Smooth muscle cell (in vitro differentiated cells): ENCODE data around the gene PROSER2. TPM values are rescaled to one million over a fixed set of nuclear protein-coding genes. Genes with fewer than 3 reads are reported as not detected.

ENCODE experiments used
- DNase-seq: peaks from one replicate; lab custom pipeline; 2025; ENCODE audit not compliant: unreplicated experiment; lab: John Stamatoyannopoulos, UW
- H2AFZ ChIP-seq: fragments of 200-600 bp; sonication (generic); 2 replicates; pipeline ENCODE4 v1.6.0; 2016; ENCODE audit warnings: antibody characterized with exemption, low read depth, mild to moderate bottlenecking
- H3F3A ChIP-seq: fragments of 200-600 bp; sonication (generic); 2 replicates; pipeline ENCODE4 v1.6.0; 2017; ENCODE audit warnings: antibody characterized with exemption, low read depth
- H3K27ac ChIP-seq: fragments of 200-600 bp; sonication (generic); 2 replicates; pipeline ENCODE4 v1.5.1; 2016; ENCODE audit warnings: low read depth, mild to moderate bottlenecking
- H3K27me3 ChIP-seq: fragments of 200-600 bp; sonication (generic); 2 replicates; pipeline ENCODE4 v1.6.1; 2016; ENCODE audit warnings: low read depth, mild to moderate bottlenecking
- H3K36me3 ChIP-seq: fragments of 200-600 bp; sonication (generic); 2 replicates; pipeline ENCODE4 v1.5.1; 2016; ENCODE audit warnings: low read depth
- H3K4me1 ChIP-seq: fragments of 200-600 bp; sonication (generic); 2 replicates; pipeline ENCODE4 v1.5.1; 2016; ENCODE audit warnings: low read depth
- H3K4me2 ChIP-seq: fragments of 200-600 bp; sonication (generic); 2 replicates; pipeline ENCODE4 v1.6.0; 2016; ENCODE audit warnings: mild to moderate bottlenecking
- H3K4me3 ChIP-seq: fragments of 200-600 bp; sonication (generic); 2 replicates; pipeline ENCODE4 v1.5.1; 2016; ENCODE audit warnings: mild to moderate bottlenecking
- H3K79me2 ChIP-seq: fragments of 200-600 bp; sonication (generic); 2 replicates; pipeline ENCODE4 v1.6.0; 2016; ENCODE audit warnings: low read depth, mild to moderate bottlenecking
- H3K9ac ChIP-seq: fragments of 200-600 bp; sonication (generic); 2 replicates; pipeline ENCODE4 v1.6.0; 2016; ENCODE audit warnings: low read depth
- H3K9me3 ChIP-seq: fragments of 200-600 bp; sonication (generic); replicated peaks from 2 replicates; pipeline ENCODE4 v1.5.1; 2016; ENCODE audit warnings: low read depth
- H4K20me1 ChIP-seq: fragments of 200-600 bp; sonication (generic); 2 replicates; pipeline ENCODE4 v1.6.0; 2016; ENCODE audit warnings: low read depth
- CTCF ChIP-seq: fragments of 200-600 bp; sonication (generic); IDR thresholded peaks from 2 replicates; pipeline ENCODE4 v1.5.1; 2017; ENCODE audit warnings: borderline replicate concordance, mild to moderate bottlenecking, antibody characterized with exemption; ENCODE audit not compliant: insufficient read depth, poor library complexity, severe bottlenecking
- WGBS: methylation state at CpG from one replicate; pipeline ENCODE4 v1.1.7; 2016; ENCODE audit warnings: low lambda C conversion rate; 5-methylcytosine and 5-hydroxymethylcytosine counted together
- polyA plus RNA-seq: library from polyadenylated mRNA; unstranded; fragments of >200 nt; fragmentation: Nextera tagmentation; extraction: Ambion mirVana; gene quantifications from 2 replicates; pipeline ENCODE4 v1.2.1, GENCODE V29; 2016
- total RNA-seq: library from RNA; depleted of rRNA; stranded (reverse); fragments of >200 nt; gene quantifications from 2 replicates; pipeline ENCODE4 v1.2.3, GENCODE V29; 2014

PROSER2 gene
- total and polyA plus RNA-seq, 2 experiments from 2014 or later, result 4.9 to 8.2 TPM

GRCh38 chr10:11825796-11826414 lies 2.7 kb downstream of the PROSER2 start:
- Histone ChIP-seq H2AFZ (no peak overlapping the region), H3K36me3 (no peaks in the 10 kb centered on the region), H3K27ac (no peak overlapping the region), H3K9ac (no peak overlapping the region), H3K4me1 (peaks cover 2% of the 10 kb centered on the region), H3K4me3 (peak overlapping the region; percentile 83), H3K79me2 (peaks cover 38% of the 10 kb centered on the region), H3F3A (no peaks in the 10 kb centered on the region), H3K4me2 (peak overlapping the region; percentile 94), H3K9me3 (no peaks in the 10 kb centered on the region), H3K27me3 (no peaks in the 10 kb centered on the region), H4K20me1 (no peaks in the 10 kb centered on the region)
- WGBS, result 88% methylated on average over 19 of the region's 19 CpGs
- no peak for TF ChIP-seq CTCF
- no peak for DNase-seq

GRCh38 chr10:11827006-11827405 lies 3.9 kb downstream of the PROSER2 start:
- Histone ChIP-seq H3F3A (no peaks in the 10 kb centered on the region), H3K4me1 (peaks cover 2% of the 10 kb centered on the region), H3K27ac (no peak overlapping the region), H3K36me3 (no peaks in the 10 kb centered on the region), H3K79me2 (peaks cover 41% of the 10 kb centered on the region), H3K4me2 (no peak overlapping the region), H4K20me1 (peaks cover under 1% of the 10 kb centered on the region), H3K27me3 (no peaks in the 10 kb centered on the region), H3K9me3 (no peaks in the 10 kb centered on the region), H2AFZ (no peak overlapping the region), H3K9ac (no peak overlapping the region), H3K4me3 (no peak overlapping the region)
- DNase-seq, result no peak
- TF ChIP-seq CTCF, result no peak
- 96% methylated on average over 10 of the region's 10 CpGs for WGBS

GRCh38 chr10:11827414-11827813 lies 4.3 kb downstream of the PROSER2 start:
- Histone ChIP-seq H3K4me3 (no peak overlapping the region), H3K9me3 (no peaks in the 10 kb centered on the region), H3K79me2 (peaks cover 45% of the 10 kb centered on the region), H3K36me3 (no peaks in the 10 kb centered on the region), H3K27ac (no peak overlapping the region), H2AFZ (no peak overlapping the region), H3K4me2 (no peak overlapping the region), H4K20me1 (peaks cover 4% of the 10 kb centered on the region), H3K4me1 (peaks cover 2% of the 10 kb centered on the region), H3K9ac (no peak overlapping the region), H3K27me3 (no peaks in the 10 kb centered on the region), H3F3A (no peaks in the 10 kb centered on the region)
- no peak for DNase-seq
- no peak for TF ChIP-seq CTCF
- 94% methylated on average over 6 of the region's 6 CpGs for WGBS

GRCh38 chr10:11828682-11829284 lies 5.6 kb downstream of the PROSER2 start:
- H3K27me3 ChIP-seq, result no peaks in the 10 kb centered on the region
- H2AFZ ChIP-seq, result no peak overlapping the region
- H3F3A ChIP-seq, result no peaks in the 10 kb centered on the region
- no peaks in the 10 kb centered on the region for H3K9me3 ChIP-seq
- no peaks in the 10 kb centered on the region for H3K36me3 ChIP-seq
- DNase-seq, result no peak
- H3K79me2 ChIP-seq, result peaks cover 52% of the 10 kb centered on the region
- no peak overlapping the region for H3K27ac ChIP-seq
- H4K20me1 ChIP-seq, result peaks cover 4% of the 10 kb centered on the region
- no peak overlapping the region for H3K9ac ChIP-seq
- H3K4me3 ChIP-seq, result no peak overlapping the region
- 78% methylated on average over 11 of the region's 11 CpGs for WGBS
- no peak for TF ChIP-seq CTCF
- H3K4me1 ChIP-seq, result peaks cover 2% of the 10 kb centered on the region
- no peak overlapping the region for H3K4me2 ChIP-seq
